ENCODE measurements around the gene ENAH.
"Not testable (repeated sequence)": the region's sequence is repeated elsewhere in the genome, so short reads cannot be mapped to it uniquely, and the experiment has no call there.

Gene ENAH

DNA sequence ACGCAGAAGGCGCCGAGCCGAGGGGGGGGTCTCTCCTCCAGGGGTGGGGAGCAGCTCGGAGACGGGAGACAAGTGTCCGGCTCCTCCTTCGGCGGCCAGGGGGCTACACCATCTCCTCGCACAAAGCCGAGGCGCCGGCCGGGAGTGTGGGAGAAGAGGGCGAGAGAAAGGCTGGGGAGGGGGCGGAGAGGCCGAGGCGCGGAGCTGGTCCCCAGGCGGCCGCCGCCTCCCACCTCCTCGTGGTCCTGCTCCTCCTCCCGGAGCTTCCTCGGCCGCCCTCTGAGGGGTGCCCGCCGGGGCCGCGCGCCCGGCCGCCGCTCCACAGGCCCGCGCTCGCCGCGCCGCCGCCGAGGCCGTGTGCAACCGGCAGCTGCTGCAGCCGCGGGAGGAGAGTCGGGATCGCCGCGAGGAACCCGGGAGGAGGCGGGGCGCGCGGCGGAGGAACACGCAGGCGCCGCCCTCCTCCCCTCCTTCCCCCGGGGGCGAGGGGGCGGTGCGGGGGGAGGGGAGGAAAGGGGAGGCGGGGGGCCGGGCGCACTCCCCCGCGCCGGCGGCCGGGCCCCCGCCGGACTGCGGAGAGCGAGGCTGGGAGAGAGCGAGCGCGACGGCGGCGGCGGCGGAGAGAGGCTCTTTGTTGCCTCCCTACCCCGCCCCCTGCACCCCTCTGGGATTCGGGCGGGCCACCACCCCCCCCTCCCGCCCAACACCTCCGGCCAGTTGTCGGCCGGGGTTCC lies at the start of gene ENAH:
TSS of gene ENAH (minus strand) at position 395 of the 734 bp plus-strand sequence. CDS start 433 bp downstream, outside the sequence.
- DNase-seq: no peak

DNA sequence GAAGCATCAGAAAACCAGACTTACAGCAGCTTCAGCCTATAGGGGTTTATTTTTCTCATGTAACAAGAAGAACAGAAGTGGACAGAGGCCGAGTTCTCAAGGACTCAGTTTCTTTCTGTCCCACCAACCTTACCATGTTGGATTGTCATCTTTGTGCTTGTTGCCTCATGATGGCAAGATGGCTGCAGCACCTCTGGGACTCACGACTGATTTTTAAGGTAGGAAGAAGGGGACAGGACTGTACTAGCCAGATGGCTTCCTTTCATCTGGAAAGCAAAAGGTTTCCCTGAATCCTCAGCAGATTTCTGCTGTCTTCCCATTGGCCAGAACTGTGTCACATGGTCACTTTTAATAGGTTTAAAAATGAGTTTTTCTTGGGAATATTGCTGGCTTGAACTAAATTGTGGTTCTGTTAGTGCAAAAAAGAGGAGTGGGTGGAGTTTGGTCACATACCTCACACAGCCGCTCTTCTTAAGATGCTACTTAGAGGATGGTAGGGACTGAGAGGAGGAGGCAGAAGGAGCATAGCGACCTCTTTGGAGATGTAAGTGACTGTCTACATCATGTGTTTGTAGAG lies 48.1 kb upstream of the ENAH start:
- no peak for DNase-seq

DNA sequence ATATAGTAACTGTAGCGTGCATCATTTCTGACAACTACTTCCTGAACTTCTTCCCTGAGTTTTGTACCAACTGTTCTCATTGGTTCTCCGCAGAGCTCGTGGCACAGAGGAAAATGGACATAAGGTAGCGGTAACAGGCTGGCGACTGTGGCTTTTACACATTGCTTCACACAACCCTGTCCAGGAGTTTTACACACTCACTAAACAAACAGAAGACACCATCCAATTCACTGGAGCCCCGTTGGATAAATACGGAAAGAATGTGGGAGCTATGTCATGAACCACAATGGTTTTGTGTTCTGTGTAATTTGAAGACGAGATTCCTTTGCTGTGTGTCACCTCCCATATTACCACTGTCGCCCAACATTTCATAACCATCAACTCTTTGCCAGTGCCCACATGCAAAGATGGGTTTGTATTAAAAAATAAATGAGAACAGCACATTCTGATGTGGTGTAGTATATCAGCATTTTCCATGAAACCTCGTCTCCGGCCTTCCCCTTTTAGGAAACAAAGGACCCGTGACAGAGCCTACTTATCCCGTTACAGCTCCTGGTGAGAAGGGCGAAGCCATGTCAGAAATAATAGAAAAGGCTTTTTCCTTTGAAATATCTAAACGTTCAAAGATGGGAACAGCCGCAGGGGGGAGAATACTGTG lies 47.4 kb upstream of the ENAH start:
- DNase-seq: no peak

DNA sequence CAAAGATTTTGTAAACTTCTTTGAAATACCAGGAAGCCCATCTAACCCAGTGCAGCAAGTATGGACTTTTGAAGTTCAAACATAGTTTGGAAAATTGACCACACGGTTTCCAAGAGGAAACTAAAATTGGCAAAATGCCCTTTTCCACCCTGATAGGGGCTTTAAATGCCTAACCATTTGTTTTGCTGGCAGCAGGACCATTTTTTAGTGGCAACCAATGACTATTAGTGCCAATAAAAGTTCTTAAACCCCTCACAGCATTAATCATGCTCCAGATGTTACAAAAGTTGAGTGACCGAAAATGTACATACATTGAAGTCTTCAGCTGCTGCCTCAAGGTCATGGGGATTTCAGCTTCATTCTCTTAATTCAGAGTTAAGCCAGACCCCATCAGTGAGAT lies 46.4 kb upstream of the ENAH start:
- DNase-seq: no peak

DNA sequence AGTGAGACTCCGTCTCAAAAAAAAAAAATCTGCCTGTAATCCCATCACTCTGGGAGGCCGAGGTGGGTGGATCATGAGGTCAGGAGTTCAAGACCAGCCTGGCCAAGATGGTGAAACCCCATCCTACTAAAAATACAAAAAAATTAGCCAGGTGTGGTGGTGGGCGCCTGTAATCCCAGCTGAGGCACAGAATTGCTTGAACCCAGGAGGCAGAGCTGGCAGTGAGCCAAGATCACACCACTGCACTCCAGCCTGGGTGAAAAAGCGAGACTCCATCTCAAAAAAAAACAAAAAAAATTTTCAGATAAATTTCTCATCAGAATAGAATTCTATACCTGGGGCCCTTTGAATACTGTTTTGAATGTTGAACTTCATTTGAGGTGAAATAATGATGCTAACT lies 45.3 kb upstream of the ENAH start:
- DNase-seq: not testable (repeated sequence)

DNA sequence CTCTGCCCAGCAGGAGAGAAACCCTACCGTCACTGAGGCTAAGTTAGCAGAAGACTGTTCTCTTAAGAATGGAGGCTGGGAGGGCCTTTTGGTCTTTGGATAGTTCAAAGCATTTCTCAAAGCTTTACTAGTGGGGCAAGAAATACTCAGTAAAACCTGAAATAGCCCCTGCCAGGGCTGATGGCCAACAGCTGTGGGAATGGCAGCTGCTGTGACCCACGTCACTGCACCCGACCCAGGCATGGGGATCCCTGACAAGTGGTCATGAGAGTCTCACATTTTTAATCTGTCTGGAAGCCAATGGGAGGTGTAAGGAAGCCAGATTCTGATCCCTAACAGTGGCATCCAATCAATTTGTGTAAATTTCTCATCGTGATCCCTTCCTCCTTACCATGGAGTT lies 44.5 kb upstream of the ENAH start:
- DNase-seq: no peak

DNA sequence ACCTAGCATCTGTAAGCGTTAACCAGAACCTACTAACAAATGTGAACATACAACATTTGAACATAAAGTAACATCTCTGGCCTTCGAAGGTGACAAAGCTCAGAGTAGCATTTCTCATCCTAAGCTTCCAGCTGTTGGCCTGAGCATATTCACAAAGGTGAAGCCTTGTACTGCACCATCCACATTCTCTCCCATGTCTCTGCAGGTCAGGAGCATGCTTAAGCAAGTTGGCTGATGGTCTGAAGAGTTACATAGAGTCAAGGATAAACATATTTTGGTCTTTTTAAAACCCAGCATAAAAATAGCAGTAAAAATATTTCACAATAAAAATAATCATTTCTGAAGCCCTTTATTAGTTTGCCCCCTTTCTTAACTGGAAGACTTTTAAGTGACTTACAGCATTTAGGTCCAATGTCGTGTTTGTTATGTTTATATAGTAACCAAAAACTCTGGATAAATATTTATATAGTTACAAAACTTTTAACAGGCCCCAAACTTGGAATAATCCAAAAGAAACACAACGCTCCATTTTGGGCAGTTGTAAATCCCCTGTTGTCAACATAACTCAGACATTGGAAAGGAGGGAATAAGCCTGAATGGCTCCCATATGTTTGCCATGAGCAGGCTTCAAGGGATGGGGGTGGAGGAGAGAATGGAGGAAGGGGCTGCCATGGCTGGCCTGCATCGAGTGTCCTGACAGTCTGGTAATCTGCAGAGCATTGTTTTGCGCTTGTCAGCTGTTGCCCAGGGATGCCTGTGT lies 42.8 kb upstream of the ENAH start:
- DNase-seq: no peak

DNA sequence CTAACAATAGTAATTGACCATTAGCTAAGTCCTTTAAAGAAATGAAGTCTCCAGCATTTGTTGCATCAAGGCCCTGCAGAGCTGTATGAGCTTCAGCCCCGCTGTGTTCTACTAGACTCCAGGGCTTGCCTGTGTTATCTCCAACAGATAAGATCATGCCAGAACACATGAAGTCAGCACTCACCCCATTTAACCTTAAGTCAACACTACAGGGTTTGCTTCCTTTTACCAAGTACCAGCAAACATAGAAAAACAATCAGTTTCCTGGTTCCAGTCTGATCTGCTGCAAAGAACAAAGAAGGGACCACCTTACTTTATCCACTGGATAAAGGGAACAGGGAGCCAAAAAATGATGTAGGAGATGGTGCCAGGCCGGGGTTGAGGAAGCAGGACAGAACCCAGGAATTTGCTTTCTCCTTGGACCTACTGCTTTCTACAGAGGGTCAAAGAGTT lies 41.3 kb upstream of the ENAH start:
- no peak for DNase-seq

DNA sequence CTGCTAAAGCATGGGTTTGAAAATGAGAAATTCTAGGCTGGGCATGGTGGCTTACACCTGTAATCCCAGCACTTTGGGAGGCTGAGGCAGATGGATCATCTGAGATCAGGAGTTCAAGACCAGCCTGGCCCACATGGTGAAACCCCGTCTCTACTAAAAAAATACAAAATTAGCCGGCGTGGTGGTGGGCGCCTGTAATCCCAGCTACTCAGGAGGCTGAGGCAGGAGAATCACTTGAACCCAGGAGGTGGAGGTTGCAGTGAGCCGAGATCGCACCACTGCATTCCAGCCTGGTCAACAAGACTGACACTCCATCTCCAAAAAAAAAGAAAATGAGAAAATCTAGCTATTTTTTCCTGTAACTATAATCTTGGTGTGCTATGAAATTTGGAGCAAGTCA lies 40.8 kb upstream of the ENAH start:
- DNase-seq: not testable (repeated sequence)

DNA sequence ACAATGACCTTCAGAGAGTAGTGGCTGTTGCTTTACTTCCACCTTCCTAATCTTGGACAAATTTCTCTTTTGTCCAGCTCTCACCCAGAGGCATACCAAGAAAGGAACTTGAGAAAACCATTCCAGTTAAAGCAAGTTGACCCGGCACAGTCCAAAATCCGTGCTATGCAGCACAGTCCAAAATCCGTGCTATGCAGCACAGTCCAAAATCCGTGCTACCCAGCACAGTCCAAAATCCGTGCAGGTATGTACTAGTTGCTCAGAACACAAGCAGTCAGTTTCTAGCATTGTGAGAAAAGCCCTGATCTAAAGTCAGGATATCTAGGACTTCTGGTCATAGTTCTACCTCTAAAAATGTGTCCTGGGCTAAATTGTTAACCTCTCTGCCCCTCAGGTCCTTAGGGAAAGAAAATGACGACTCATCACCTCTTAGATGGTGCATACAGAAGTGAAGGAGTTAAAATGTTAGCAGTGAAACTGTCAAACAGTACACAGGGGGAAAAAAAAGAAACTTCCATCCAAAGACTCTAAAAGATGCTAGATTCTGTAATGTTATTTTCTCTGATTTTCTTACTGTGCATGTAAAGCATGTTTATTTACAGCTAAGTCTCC lies 40.3 kb upstream of the ENAH start:
- DNase-seq: no peak

DNA sequence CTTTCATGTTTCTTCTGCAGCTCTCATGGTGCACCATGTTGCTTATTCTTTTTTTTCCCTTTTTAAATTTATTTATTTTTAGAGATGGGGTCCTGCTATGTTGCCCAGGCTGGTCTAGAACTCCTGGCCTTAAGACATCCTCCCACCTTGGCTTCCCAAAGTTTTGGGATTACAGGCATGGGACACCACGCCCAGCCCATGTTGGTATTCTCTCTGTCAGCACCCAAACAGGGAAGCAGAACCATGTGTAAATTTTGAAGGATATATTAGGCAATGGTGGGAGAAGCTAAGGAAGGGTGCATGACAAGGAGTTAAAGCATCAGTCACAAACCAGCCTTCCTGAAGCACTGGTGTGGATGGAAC lies 39.6 kb upstream of the ENAH start:
- DNase-seq: no peak

DNA sequence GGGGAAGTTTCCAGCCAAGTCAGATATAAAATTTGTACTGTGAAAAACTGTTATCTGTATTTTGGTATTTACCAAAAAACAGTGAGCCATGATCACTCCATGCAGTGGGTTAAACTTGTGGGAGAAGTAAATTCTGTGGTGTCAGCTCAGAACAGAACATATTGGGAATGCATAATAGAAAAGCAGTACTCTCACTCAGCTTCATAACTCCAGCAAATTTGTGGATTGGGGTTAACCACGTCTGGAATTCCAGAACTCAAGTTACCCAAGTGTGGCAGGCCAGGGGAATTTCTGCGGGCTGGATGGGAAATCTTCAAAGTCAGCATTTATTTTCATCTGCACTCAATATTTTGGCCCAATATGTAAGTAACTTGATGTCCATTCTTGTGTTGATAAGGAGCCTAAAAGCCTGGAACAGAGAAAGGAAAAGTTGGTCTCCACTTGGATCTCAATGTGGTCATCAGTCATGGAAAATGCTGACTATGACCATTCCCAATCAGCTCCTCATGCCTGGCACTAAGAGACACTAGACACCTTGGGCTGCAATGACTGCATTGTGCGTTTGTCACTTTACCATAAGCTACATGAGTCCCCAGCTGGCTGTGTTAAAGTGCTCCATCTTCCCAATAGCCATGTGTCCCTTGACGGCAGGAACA lies 39.1 kb upstream of the ENAH start:
- DNase-seq: no peak

DNA sequence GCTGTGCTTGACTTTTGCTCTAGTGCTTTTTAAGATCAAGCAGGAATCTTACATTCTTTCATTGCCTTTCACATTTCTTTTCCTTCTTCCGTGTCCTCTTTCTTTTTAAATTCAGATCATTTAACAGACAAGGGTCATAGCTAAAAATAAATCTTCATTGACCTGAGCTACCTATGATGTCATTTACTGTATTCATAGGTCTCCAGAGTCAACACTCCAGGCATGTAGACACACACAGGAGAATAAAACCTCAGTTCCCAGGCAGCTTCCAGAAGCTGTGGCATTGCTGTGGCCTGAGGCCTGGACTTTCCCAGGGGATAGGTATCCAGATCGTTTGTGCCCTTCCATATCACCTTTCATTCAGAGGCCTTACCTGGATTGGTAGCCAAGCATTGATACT lies 38.5 kb upstream of the ENAH start:
- no peak for DNase-seq

DNA sequence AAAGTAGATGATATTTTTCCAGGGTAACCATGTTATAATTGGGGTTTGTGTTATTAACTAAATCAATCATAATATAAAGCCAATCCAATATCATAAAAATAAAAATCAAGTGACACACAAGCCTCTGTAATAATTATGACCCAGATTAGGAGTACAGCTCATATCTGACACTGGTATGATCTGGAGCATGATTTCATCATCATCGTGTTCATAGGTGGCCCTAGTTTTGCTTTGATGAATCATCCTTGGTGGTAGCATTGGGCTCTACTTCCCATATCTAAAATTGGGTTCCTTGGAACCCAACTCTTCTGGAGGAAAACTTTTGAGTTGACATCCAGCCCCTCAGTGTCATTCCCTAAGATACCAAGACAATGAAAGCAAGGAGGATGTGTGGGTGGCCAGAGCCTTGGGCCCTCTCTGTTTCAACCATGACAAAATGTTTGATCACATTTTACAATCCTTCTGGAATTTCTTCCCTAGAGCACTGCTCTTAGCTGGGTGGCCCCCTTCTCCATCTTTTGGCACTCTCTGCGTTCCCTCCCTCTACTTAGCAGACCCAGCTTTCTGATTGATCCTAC lies 37.0 kb upstream of the ENAH start:
- no peak for DNase-seq

DNA sequence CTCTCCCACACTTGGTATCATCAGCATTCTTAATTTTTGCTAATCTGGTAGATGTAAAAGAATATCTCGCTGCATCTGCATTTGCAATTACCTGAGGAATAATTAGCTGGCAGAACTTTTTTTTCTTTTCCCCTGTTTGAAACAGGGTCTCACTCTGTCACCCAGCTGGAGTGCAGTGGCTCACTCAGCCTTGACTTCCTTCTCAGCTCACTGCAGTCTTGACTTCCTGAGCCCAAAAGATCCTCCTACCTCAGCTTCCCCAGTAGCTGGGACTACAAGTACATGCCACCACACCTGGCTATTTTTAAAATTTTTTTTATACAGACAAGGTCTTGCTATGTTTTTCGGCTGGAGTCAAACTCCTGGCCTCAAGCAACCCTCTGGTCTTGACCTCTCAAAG lies 35.4 kb upstream of the ENAH start:
- no peak for DNase-seq

DNA sequence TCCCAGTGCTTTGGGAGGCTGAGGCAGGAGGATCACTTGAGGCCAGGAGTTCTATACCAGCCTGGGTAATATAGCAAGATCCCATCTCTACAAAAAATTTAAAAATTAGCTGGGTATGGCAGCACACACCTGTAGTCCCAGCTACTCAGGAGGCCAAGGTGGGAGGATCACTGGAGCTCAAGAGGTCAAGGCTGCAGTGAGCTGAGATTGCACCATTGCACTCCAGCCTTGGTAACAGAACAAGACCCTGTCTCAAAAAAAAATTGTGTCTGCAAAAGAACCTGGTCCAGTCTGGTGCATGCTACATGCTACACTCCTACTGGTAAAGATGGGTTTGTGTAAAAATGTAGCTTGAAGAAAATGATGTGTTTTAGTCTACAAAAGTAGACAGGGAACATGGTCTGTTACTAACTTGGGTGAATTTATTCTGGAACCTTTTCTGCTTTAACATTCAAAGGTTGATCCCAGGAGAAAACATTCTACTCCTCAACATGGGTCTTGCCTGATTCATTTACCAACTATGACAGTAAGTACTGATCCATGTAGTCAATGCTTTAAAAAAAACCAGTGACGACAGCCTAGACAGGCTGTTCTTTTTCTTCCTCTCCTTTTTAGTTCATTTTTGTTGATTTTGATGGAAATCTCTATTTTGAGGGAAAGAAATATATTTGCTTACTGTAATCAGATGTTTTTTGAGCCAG lies 32.7 kb upstream of the ENAH start:
- DNase-seq: no peak

DNA sequence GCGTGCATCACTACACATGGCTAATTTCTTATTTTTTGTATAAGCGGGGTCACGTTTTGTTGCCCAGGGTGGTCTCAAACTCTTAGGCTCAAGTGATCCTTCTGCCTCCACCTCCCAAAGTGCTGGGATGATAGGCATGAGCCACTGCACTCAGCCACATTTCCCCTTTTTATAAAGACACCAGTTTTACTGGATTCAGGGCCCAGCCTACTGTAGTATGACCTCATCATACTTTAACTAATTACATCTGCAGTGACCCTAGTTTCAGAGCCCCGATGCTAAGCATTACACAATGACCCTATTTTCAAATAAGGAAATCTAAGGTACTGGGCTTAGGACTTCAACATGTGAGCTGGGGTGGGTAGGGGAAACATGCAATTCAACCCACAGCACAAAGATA lies 31.8 kb upstream of the ENAH start:
- no peak for DNase-seq

DNA sequence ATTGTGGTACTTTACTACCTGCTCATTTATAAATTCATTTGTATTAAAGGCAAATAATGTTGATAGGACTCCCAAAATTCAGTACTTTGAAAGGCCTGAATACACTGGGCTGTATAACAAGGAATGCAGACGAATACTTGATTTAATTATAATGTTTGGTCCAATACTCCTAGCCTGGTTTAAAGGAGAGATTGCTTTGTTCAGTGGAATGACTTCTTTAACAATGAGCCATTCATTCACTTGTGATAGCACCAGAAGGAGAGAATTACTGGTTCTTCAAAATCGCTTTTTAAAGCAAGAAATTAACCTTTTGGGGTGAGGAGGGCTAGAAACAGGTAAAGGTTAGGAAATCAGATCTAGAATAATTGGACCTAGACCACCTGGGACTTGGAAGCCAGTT lies 28.3 kb upstream of the ENAH start:
- no peak for DNase-seq

DNA sequence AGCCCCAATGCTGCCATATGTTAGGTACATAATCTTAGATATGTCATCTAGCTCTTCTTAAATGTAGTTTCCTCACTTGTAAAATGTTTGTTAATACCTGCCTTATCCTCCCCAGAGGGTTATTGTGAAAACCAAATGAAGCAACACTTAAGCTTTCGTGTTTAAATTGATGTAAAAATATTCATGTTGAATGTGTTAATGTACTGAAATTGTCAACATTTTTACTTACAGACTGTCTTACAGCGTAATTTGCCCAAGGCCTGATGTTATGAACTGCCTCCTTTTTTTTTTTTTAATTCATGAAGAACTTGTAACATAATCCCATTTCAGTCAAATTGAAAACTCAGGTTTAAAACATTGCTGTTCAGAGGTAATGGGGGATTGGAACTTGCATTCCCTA lies 25.6 kb upstream of the ENAH start:
- no peak for DNase-seq

DNA sequence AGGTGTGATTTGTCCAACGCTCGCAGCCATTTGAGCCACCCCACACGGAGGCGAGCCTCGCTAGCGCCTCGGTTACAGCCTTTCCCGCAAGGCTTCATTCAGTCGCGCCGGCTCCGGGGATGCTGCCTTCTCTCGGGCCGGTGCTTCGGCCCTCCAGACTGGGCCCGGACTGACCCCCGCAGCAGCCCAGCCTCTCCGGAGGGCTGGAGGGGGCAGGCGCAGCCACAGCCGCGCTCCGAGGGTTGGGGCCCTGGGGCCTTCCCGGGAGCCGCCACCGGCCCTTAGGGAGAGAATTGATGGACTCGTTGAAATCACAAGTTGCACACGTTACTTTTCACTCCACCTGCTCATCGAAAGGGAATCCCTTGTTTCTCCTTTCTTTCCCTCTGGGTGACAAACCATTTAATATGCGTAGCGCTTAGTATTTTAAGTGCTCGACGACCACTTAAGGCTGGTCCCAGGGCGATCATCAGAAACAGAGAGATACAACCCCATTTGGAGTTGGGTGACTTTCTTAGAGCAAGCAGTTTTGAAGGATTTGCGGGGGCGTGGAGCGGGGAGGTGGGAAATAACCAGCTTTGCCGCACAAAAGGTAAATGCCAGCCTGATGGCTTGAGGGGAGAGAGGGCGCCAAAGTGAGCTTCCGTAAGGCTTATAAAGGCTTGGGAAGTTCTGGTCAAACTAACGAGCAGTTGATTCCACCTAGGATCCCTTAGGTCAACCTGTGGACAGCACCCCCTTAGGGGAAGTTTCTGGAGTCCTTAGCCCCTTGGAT lies 24.6 kb upstream of the ENAH start:
- no peak for DNase-seq

DNA sequence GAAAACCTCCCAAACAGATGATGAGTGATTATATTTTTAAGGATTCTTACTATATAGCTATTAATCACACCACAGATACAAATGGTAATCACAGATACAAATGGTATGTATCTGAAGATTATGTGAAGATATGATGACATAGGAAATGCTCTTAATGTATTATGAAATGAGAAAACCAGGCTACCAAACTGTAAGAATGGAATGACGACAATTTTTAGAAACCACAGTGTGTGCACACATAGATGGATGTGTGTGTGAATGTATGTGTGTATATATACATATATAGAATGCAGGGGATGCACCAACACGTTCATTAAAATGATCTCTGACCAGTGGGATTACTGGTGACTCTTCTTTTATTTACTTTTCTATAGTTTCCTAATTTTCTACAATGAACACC lies 21.5 kb upstream of the ENAH start:
- no peak for DNase-seq
